Trophoblast cell (in vitro differentiated cells and primary cell): Measurements from ENCODE around the gene CLEC18B.
"Not testable (repeated sequence)": the region's sequence is repeated elsewhere in the genome, so short reads cannot be mapped to it uniquely, and the experiment has no call there.

Experiments used
- DNase-seq, 2 donors: peaks; one replicate each; pipeline ENCODE4 v3.0.0-alpha.2; 2016
- H2AFZ ChIP-seq: 2 replicates; pipeline ENCODE4 v1.6.1; 2013; ENCODE audit warnings: low read length, moderate library complexity, mild to moderate bottlenecking; ENCODE audit not compliant: insufficient read depth, poor library complexity
- H2AK5ac ChIP-seq: 2 replicates; pipeline ENCODE4 v1.6.1; 2013; ENCODE audit warnings: mild to moderate bottlenecking, low read length
- H2BK120ac ChIP-seq: 2 replicates; pipeline ENCODE4 v1.6.1; 2013; ENCODE audit warnings: low read length, mild to moderate bottlenecking, moderate library complexity; ENCODE audit not compliant: insufficient read depth, poor library complexity
- H2BK12ac ChIP-seq: 2 replicates; pipeline ENCODE4 v1.6.1; 2013; ENCODE audit warnings: mild to moderate bottlenecking, low read length, moderate library complexity
- H2BK5ac ChIP-seq: 2 replicates; pipeline ENCODE4 v1.6.1; 2013; ENCODE audit warnings: low read length, low read depth, moderate library complexity, mild to moderate bottlenecking; ENCODE audit not compliant: poor library complexity
- H3K14ac ChIP-seq: 2 replicates; pipeline ENCODE4 v1.6.1; 2013; ENCODE audit warnings: mild to moderate bottlenecking, low read length
- H3K18ac ChIP-seq: 2 replicates; pipeline ENCODE4 v1.6.1; 2013; ENCODE audit warnings: mild to moderate bottlenecking, low read length
- H3K23ac ChIP-seq: 2 replicates; pipeline ENCODE4 v1.6.1; 2013; ENCODE audit warnings: low read length
- H3K27ac ChIP-seq: 2 replicates; pipeline ENCODE4 v1.5.1; 2013; ENCODE audit warnings: low read depth, mild to moderate bottlenecking, inconsistent platforms, low read length, moderate library complexity
- H3K27me3 ChIP-seq: 2 replicates; pipeline ENCODE4 v1.6.1; 2013; ENCODE audit warnings: inconsistent platforms, mild to moderate bottlenecking, low read length, moderate library complexity; ENCODE audit not compliant: insufficient read depth
- H3K36me3 ChIP-seq, 2 experiments: 1 replicate in 1 of 2; 2 replicates in 1 of 2; pipeline ENCODE4 v1.6.1; 2013; ENCODE audit warnings: low read length in 2 of 2, mild to moderate bottlenecking in 2 of 2, moderate library complexity in 1 of 2; ENCODE audit not compliant: insufficient read depth in 2 of 2, control insufficient read depth in 1 of 2
- H3K4ac ChIP-seq: 2 replicates; pipeline ENCODE4 v1.6.1; 2013; ENCODE audit warnings: low read depth, mild to moderate bottlenecking, low read length, moderate library complexity
- H3K4me1 ChIP-seq, 2 experiments: 1 replicate in 1 of 2; 2 replicates in 1 of 2; pipeline ENCODE4 v1.6.1; 2013; ENCODE audit warnings: low read length in 2 of 2, mild to moderate bottlenecking in 2 of 2, moderate library complexity in 1 of 2; ENCODE audit not compliant: insufficient read depth in 2 of 2, control insufficient read depth in 1 of 2
- H3K4me2 ChIP-seq: 2 replicates; pipeline ENCODE4 v1.6.1; 2013; ENCODE audit warnings: inconsistent platforms, mild to moderate bottlenecking, low read length, moderate library complexity
- H3K4me3 ChIP-seq: 2 replicates; pipeline ENCODE4 v1.5.1; 2013; ENCODE audit warnings: mild to moderate bottlenecking, low read depth, low read length, inconsistent platforms
- H3K79me1 ChIP-seq: one replicate; pipeline ENCODE4 v1.6.1; 2013; ENCODE audit warnings: low read length
- H3K79me2 ChIP-seq: 2 replicates; pipeline ENCODE4 v1.6.1; 2013; ENCODE audit warnings: low read length, mild to moderate bottlenecking; ENCODE audit not compliant: control insufficient read depth, insufficient read depth, poor library complexity
- H3K9ac ChIP-seq: 2 replicates; pipeline ENCODE4 v1.6.1; 2013; ENCODE audit warnings: mild to moderate bottlenecking, low read length
- H3K9me3 ChIP-seq: 2 replicates; pipeline ENCODE4 v1.6.1; 2013; ENCODE audit warnings: low read depth, mild to moderate bottlenecking, control low read depth, inconsistent platforms, low read length; ENCODE audit not compliant: insufficient read depth
- H4K12ac ChIP-seq: 2 replicates; pipeline ENCODE4 v1.6.1; 2013; ENCODE audit warnings: low read depth, mild to moderate bottlenecking, low read length, moderate library complexity
- H4K8ac ChIP-seq: 2 replicates; pipeline ENCODE4 v1.6.1; 2013; ENCODE audit warnings: low read depth, mild to moderate bottlenecking, low read length, moderate library complexity
- H4K91ac ChIP-seq: one replicate; pipeline ENCODE4 v1.6.1; 2013; ENCODE audit warnings: low read depth, mild to moderate bottlenecking, low read length, moderate library complexity
- WGBS: extraction: QIAGEN DNeasy Blood & Tissue Kit; methylation state at CpG from one replicate; pipeline ENCODE4 v1.1.7; 2013; ENCODE audit warnings: missing lambda C conversion rate; ENCODE audit not compliant: insufficient read length, insufficient coverage; ENCODE audit errors: extremely low coverage; 5-methylcytosine and 5-hydroxymethylcytosine counted together

Gene CLEC18B

DNA sequence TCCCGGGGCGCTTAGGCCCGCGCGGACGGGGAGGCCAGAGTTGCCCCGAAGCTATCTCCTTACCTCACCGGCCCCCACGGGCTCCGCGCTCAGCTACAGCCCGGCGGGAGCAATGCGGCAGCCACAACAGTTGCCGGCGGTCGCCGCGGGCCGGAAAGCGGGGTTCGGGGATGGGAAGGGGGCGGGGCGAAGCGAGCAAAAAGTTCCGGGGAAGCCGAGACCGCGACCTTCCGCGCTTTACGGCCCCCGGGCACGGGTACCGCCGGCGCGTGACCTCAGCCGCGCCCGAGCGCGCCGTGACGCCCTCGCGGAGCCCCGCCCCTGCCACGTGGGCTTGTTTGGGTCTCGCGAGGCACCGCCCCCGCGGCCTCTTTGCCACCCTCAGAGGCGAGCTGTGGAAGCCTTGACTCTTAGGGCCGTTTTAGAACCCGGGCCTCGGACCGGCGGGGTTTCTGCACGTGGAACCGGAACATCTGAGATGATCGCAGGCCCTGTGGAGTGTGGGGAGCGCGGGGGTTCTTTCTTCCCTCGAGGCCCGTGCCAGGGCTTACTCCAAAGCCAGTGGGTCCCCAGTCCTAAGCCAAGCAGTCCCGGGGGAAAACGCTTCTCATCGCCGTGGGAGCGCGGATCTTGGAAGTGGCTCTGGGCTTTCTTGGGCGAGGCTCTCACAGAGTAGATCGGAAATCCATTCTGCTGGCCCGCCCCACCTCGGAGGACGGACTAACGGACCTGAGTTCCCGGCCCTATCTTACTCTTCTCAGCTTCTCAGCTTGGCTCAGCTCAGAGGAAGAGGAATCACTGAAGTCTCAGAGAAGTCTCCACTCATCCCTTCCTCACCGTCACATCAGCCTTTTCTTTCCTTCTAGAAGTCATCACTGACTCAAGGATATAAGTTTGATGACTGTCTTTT lies 53.0 kb downstream of the CLEC18B start:
- Histone ChIP-seq H4K91ac (peak overlapping the region; percentile 39), H3K14ac (peak overlapping the region; percentile 87), H3K9ac (peak overlapping the region; percentile 80), H4K12ac (peak overlapping the region; percentile 88), H3K27ac (peak overlapping the region; percentile 25), H3K4me2 (peak overlapping the region; percentile 85), H4K8ac (peak overlapping the region; percentile 87), H2BK120ac (peak overlapping the region; percentile 58), H3K4ac (peak overlapping the region; percentile 43), H3K4me3 (peak overlapping the region; percentile 96), H2AFZ (peak overlapping the region; percentile 91)
- H3K18ac ChIP-seq, H2AK5ac ChIP-seq, H3K36me3 ChIP-seq, H3K9me3 ChIP-seq, H3K23ac ChIP-seq, H3K27me3 ChIP-seq, H3K79me1 ChIP-seq, H3K79me2 ChIP-seq, H2BK12ac ChIP-seq, H3K4me1 ChIP-seq, H2BK5ac ChIP-seq: not testable (repeated sequence)
- DNase-seq, result peak; percentile 80 to 97
- WGBS, result no CpG with 5 or more reads among the region's 81 CpGs

- H3K9me3 ChIP-seq, H3K23ac ChIP-seq, H3K79me2 ChIP-seq, H3K79me1 ChIP-seq, H2AK5ac ChIP-seq, H3K27me3 ChIP-seq, H3K4me1 ChIP-seq, H2BK5ac ChIP-seq: not testable (repeated sequence)
- peak in 1 of 2 donors; percentile 50 for DNase-seq
- no CpG with 5 or more reads among the region's 35 CpGs for WGBS
- peak overlapping the region; percentile 71 for H2AFZ ChIP-seq
- peak overlapping the region; percentile 25 for H3K27ac ChIP-seq
- H3K18ac ChIP-seq, result peak overlapping the region; percentile 33
- peak overlapping the region; percentile 80 for H4K8ac ChIP-seq
- peak overlapping the region; percentile 88 for H4K12ac ChIP-seq
- H3K4me2 ChIP-seq, result peak overlapping the region; percentile 84
- peak overlapping the region; percentile 58 for H2BK120ac ChIP-seq
- peaks cover 9 to 11% of the 10 kb centered on the region in 2 experiments for H3K36me3 ChIP-seq
- peak overlapping the region; percentile 8 for H2BK12ac ChIP-seq
- H4K91ac ChIP-seq, result peak overlapping the region; percentile 39
- peak overlapping the region; percentile 96 for H3K4me3 ChIP-seq
- peak overlapping the region; percentile 87 for H3K14ac ChIP-seq
- H3K9ac ChIP-seq, result peak overlapping the region; percentile 85
- H3K4ac ChIP-seq, result peak overlapping the region; percentile 43
Observed at GRCh38 chr16:74367469-74368001, 53.7 kb downstream of the CLEC18B start.

- not testable (repeated sequence) for H3K4ac ChIP-seq, H3K4me2 ChIP-seq, H2AFZ ChIP-seq, H3K27me3 ChIP-seq, H3K9me3 ChIP-seq, H3K4me3 ChIP-seq, H3K14ac ChIP-seq, H4K8ac ChIP-seq, H4K12ac ChIP-seq, H3K79me1 ChIP-seq, H4K91ac ChIP-seq, H3K79me2 ChIP-seq, H3K27ac ChIP-seq, H2AK5ac ChIP-seq, H3K9ac ChIP-seq, H2BK120ac ChIP-seq, H2BK12ac ChIP-seq, DNase-seq, H2BK5ac ChIP-seq, H3K18ac ChIP-seq, H3K23ac ChIP-seq, H3K4me1 ChIP-seq
- H3K36me3 ChIP-seq, result peaks cover 14 to 21% of the 10 kb centered on the region in 2 experiments
- WGBS, result no CpG with 5 or more reads among the region's 15 CpGs
Observed at GRCh38 chr16:74361646-74362610, 59.4 kb downstream of the CLEC18B start.
